Activated CD4-positive, alpha-beta memory T cell treated with anti-CD3 and anti-CD28 coated beads for 36 hours (primary cell): ENCODE data around the gene KIF14. TPM values are rescaled to one million over a fixed set of nuclear protein-coding genes. Genes with fewer than 3 reads are reported as not detected.
"Not testable (repeated sequence)": the region's sequence is repeated elsewhere in the genome, so short reads cannot be mapped to it uniquely, and the experiment has no call there.

ENCODE experiments used
- CTCF ChIA-PET: fragments of 350-600 bp; sonication (Branson Sonifier 250); formaldehyde crosslinking; loops from one replicate; lab custom pipeline; 2021; ENCODE audit warnings: antibody characterized with exemption, inconsistent platforms; lab: Charles Lee
- POLR2A ChIA-PET: fragments of 350-600 bp; sonication (Branson Sonifier 250); formaldehyde crosslinking; loops from one replicate; lab custom pipeline; 2021; ENCODE audit warnings: antibody characterized with exemption; lab: Charles Lee
- DNase-seq: peaks from one replicate; pipeline ENCODE4 v3.0.0-alpha.2; 2020
- H3K27ac Mint-ChIP-seq: one replicate; pipeline ENCODE4 v1.8.0; 2021; ENCODE audit warnings: mixed read lengths
- H3K27me3 Mint-ChIP-seq: one replicate; pipeline ENCODE4 v1.8.0; 2021; ENCODE audit warnings: mixed read lengths
- H3K36me3 Mint-ChIP-seq: one replicate; pipeline ENCODE4 v1.8.0; 2021; ENCODE audit warnings: mixed read lengths
- H3K4me1 Mint-ChIP-seq: one replicate; pipeline ENCODE4 v1.8.0; 2021; ENCODE audit warnings: low read depth, mixed read lengths
- H3K4me3 Mint-ChIP-seq: one replicate; pipeline ENCODE4 v1.8.0; 2021; ENCODE audit warnings: mild to moderate bottlenecking, mixed read lengths
- H3K9me3 Mint-ChIP-seq: one replicate; pipeline ENCODE4 v1.8.0; 2021; ENCODE audit warnings: mixed read lengths
- intact Hi-C: fragments of 100-400 bp; cut with micrococcal nuclease; formaldehyde crosslinking; loops from one replicate; pipeline ENCODE4 v1.15.1; 2023
- total RNA-seq, 2 experiments: library from RNA; stranded (reverse); gene quantifications; one replicate each; pipeline ENCODE4 v1.2.3, GENCODE V29; 2021

KIF14 gene
- total RNA-seq, 2 experiments from 2014 or later: 15.7 to 17.1 TPM

DNA sequence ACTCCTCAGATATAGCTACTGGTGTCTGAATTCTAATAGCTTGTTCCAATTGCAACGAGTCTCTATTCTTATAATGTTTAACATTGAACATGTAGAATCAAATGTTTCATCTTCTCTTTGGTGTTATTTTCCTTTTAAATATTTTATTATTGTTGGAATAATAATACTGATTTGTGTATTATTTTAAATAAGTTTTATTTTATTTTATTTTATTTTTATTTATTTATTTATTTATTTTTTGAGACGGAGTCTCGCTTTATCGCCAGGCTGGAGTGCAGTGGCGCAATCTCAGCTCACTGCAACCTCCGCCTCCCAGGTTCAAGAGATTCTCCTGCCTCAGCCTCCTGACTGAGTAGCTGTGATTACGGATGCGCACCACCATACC is 10.0 kb upstream of the KIF14 start:
- intact Hi-C loops, H3K36me3 Mint-ChIP-seq, POLR2A ChIA-PET, DNase-seq, H3K27me3 Mint-ChIP-seq, H3K27ac Mint-ChIP-seq, H3K9me3 Mint-ChIP-seq, H3K4me3 Mint-ChIP-seq: not testable (repeated sequence)
- peaks cover 27% of the 10 kb centered on the region for H3K4me1 Mint-ChIP-seq
- CTCF ChIA-PET: interaction anchor here (1.0 to 1.2 kb wide), 3 partner anchors 8 to 173 kb away, joined by 3 to 6 read pairs (median 4); no protein-coding TSS in a partner anchor

DNA sequence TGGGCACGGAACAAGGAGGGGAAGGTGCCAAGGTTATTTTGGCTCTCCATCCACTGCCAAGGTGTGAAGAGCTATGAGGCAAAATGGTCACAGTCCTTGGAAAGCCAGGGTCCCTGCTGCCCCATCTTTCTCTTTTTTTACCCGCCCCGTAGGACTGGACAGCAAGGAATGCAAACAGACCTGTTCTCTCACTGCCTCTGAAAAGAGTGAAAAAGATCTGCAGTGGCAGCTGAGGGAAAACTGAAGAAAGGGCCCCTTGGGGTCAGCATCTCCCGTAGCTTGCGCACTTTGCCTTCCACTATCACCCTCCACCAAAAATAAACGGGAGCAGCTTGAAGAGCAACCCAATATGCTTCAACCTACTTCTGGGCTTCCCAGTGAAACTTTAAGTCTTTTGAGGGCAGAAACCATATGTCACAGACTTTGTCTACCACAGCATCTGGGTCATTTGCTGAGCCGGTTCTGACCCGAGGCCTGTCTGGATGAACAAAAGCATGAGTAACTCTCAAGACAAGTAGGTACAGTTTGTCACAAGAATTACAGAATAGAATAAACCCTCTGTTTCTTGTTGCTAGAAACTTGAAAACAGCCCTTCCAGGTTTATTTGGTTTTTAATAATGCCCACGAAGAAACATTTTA is 9.4 kb upstream of the KIF14 start:
- Mint-ChIP-seq H3K27ac (no peak overlapping the region), H3K27me3 (no peaks in the 10 kb centered on the region), H3K9me3 (no peaks in the 10 kb centered on the region), H3K36me3 (no peaks in the 10 kb centered on the region), H3K4me1 (peaks cover 32% of the 10 kb centered on the region), H3K4me3 (no peak overlapping the region)
- ChIA-PET CTCF (interaction anchor here (1.2 kb wide), 1 partner anchor 39 kb away, joined by 3 read pairs; no protein-coding TSS in a partner anchor), POLR2A (no interaction called here)
- intact Hi-C loops: loop anchor here (2.0 to 10.0 kb wide), 5 partner anchors 105 to 392 kb away; partner anchors contain the start of gene KIF21B
- no peak for DNase-seq

DNA sequence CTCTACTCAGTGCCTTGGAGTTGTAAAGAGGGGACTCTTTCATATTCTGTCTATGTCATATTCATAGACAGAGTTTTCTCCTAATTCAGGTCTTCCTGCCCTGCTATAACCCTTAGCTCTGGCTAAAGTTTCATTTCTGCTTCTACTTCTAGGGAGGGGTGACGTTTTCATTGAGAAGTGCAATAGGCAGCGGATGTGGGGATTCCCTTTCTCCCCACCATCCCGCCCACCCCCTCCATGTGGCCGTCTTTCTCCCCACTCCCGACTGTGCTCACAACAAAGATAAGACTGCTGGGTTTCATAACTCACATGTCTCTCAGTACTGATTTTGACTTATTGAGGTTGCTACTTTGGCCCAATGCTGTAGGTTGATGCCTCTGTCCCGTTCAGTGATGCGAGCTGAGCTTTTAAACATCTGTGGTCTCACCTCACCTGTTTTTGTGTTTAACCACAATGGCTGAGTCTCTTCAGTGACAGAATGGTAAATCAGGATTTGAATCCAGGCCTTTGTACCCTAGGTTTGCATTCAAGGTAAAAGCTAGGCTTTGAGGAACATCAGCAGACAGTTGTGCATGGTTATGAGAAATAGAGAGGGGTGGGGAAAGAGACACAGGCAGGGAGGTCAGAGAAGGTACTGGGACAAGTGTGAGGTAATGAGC is 7.8 kb upstream of the KIF14 start:
- Mint-ChIP-seq H3K27me3 (no peaks in the 10 kb centered on the region), H3K4me3 (peak overlapping the region; percentile 11), H3K4me1 (peaks cover 36% of the 10 kb centered on the region), H3K9me3 (no peaks in the 10 kb centered on the region), H3K36me3 (no peaks in the 10 kb centered on the region), H3K27ac (peak overlapping the region; percentile 28)
- ChIA-PET POLR2A (interaction anchor here (0.8 to 2.9 kb wide), 3 partner anchors 25 to 387 kb away, joined by 3 to 27 read pairs (median 4); partner anchors contain the start of gene DDX59), CTCF (interaction anchor here (1.4 to 2.9 kb wide), 2 partner anchors 42 to 174 kb away, joined by 3 to 13 read pairs; no protein-coding TSS in a partner anchor)
- DNase-seq: peak; percentile 85
- intact Hi-C loops: loop anchor here (1.0 to 10.0 kb wide), 8 partner anchors 25 to 394 kb away; partner anchors contain the start of genes DDX59 and KIF21B

DNA sequence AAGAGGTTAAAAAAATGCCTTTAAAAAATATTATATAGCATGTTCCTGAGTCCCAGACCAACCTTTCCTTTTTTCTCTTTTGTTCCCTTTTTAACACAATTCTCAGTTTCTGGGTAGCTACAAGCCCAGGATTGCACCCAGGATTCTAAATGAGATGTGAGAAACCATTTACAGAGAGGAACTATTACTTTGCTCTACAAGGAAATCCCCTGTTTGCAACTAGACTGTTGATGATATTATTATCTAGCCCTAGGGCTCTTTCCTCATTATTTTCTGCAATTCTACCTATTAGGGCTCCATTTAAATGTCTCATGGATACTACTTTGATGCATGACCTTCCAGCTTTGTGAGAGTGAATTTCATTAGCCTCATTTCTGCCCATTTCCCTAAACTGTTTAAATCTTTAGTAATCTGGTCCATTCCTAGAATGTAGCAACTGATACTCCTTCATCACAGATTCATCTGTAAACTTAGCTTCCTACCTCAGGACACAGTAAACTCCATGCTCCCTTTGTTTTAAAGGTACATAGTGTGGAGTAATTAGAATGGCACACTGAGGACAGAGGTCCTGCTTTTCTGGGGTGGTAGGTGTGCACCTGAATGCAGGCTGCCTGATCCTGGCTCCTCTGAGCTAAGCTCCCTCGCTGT is 7.1 kb upstream of the KIF14 start:
- intact Hi-C loops: loop anchor here (1.0 to 10.0 kb wide), 8 partner anchors 26 to 395 kb away; partner anchors contain the start of genes DDX59 and KIF21B
- H3K27ac Mint-ChIP-seq: peak overlapping the region; percentile 28
- POLR2A ChIA-PET: interaction anchor here (0.5 to 2.9 kb wide), 5 partner anchors 26 to 388 kb away, joined by 3 to 27 read pairs (median 4); partner anchors contain the start of gene DDX59
- H3K4me3 Mint-ChIP-seq: no peak overlapping the region
- H3K9me3 Mint-ChIP-seq: no peaks in the 10 kb centered on the region
- CTCF ChIA-PET: interaction anchor here (1.1 to 2.9 kb wide), 3 partner anchors 43 to 177 kb away, joined by 3 to 13 read pairs (median 3); no protein-coding TSS in a partner anchor
- no peaks in the 10 kb centered on the region for H3K36me3 Mint-ChIP-seq
- peaks cover 36% of the 10 kb centered on the region for H3K4me1 Mint-ChIP-seq
- no peak for DNase-seq
- no peaks in the 10 kb centered on the region for H3K27me3 Mint-ChIP-seq

DNA sequence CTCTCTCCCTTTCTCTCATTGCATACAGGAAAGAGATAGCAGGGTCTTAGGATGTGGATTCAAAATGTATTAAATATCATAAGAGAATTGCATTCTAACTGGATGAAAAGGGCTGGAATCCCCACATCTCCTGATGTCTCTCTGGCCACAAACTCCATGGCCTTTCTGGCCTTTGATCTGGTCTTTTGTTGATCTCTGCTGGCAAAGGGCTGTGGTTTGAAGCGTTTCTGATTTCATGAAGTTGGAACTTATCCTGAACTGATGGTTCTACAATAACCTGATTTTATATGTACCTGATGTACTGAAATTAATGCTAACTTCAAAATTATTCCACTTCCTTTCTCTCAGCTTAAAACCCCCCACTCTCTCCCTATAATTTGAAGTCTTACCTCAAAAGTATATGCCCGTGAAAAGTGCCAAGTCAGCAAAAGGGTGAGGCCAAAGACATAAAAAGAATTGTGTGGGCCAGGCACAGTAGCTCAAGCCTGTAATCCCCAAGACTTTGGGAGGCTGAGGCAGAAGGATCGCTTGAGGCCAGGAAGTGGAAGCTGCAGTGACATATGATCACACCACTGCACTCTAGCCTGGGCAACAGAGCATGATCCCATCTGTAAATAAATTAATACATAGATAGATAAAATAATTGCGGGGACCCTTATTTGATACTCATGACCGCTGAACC is 6.4 kb upstream of the KIF14 start:
- H3K27ac Mint-ChIP-seq: no peak overlapping the region
- no peaks in the 10 kb centered on the region for H3K27me3 Mint-ChIP-seq
- H3K4me1 Mint-ChIP-seq: peaks cover 36% of the 10 kb centered on the region
- no peak for DNase-seq
- no peak overlapping the region for H3K4me3 Mint-ChIP-seq
- POLR2A ChIA-PET: interaction anchor here (0.5 to 2.9 kb wide), 3 partner anchors 43 to 312 kb away, joined by 3 to 27 read pairs (median 3); partner anchors contain the start of gene DDX59
- no peaks in the 10 kb centered on the region for H3K9me3 Mint-ChIP-seq
- intact Hi-C loops: loop anchor here (5.0 to 10.0 kb wide), 4 partner anchors 155 to 395 kb away; partner anchors contain the start of gene KIF21B
- no peaks in the 10 kb centered on the region for H3K36me3 Mint-ChIP-seq
- CTCF ChIA-PET: interaction anchor here (1.1 to 2.9 kb wide), 2 partner anchors 176 to 178 kb away, joined by 3 to 13 read pairs; no protein-coding TSS in a partner anchor

DNA sequence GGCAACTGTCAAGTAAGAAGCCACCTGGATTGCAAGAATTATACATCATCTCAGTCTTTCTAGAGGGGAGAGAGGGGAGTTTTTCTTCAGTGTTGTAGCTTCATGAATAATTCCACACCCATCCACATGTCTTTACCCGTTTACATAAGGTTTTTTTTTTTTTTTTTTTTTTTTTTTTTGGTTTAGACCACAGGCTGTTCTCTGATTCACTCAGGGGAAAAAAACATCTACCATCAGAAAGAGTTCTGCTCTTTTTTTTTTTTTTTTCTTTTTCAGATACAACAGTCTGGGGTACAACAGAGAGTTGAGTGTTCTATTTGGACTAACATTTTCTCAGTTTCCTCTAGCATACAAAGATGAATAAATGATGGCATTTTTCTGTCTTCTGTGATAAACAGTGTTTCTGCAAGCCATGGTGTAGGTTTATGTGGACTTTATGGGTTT is 4.9 kb upstream of the KIF14 start:
- no peaks in the 10 kb centered on the region for H3K27me3 Mint-ChIP-seq
- ChIA-PET POLR2A (interaction anchor here (0.6 to 1.6 kb wide), 5 partner anchors 26 to 264 kb away, joined by 3 to 6 read pairs (median 3); partner anchors contain the start of gene DDX59), CTCF (interaction anchor here (0.9 to 2.0 kb wide), 5 partner anchors 45 to 346 kb away, joined by 3 to 8 read pairs (median 4); partner anchors contain the start of gene DDX59)
- no peak for DNase-seq
- H3K4me3 Mint-ChIP-seq: peak overlapping the region; percentile 20
- intact Hi-C loops: loop anchor here (2.0 to 10.0 kb wide), 5 partner anchors 153 to 397 kb away; partner anchors contain the start of gene KIF21B
- peak overlapping the region; percentile 49 for H3K27ac Mint-ChIP-seq
- no peaks in the 10 kb centered on the region for H3K9me3 Mint-ChIP-seq
- H3K36me3 Mint-ChIP-seq: no peaks in the 10 kb centered on the region
- peaks cover 42% of the 10 kb centered on the region for H3K4me1 Mint-ChIP-seq

DNA sequence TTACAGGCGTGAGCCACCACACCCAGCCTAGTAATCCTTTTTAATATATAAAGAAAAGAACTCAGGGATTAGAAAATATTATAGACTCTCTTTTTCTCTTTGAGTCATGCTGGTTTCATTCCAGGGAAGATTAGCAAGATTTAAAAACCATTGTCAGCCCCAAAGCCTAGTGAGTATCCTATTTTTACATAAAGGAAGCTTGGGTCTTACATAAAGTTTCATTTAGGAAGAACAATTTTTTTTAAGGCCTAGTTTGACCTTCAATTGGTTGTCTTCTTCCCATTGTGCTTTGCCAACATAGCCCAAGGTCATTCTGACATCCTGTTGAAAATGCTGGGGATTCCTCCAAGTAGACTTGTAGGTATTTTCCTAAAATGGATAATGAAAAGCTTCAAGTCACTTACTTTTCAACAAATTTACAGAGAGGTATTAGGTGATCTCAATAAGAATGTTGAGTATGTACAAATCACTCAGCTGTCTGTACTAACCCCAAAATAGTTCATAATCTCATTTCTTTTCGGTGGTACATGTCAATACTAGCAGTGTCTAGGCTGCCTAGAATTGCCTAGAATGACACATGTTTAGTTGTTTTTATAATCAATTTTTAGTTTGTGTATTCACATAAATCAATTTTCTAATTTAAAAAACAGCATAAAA is 4.3 kb upstream of the KIF14 start:
- Mint-ChIP-seq H3K4me3 (no peak overlapping the region), H3K9me3 (no peaks in the 10 kb centered on the region), H3K4me1 (peaks cover 45% of the 10 kb centered on the region), H3K27me3 (no peaks in the 10 kb centered on the region), H3K27ac (peak overlapping the region; percentile 49), H3K36me3 (peaks cover 2% of the 10 kb centered on the region)
- ChIA-PET POLR2A (interaction anchor here (0.6 to 1.6 kb wide), 6 partner anchors 27 to 403 kb away, joined by 3 to 6 read pairs (median 3); partner anchors contain the start of gene DDX59), CTCF (interaction anchor here (0.9 to 2.0 kb wide), 6 partner anchors 45 to 347 kb away, joined by 3 to 8 read pairs (median 4); partner anchors contain the start of gene DDX59)
- no peak for DNase-seq
- intact Hi-C loops: loop anchor here (2.0 to 10.0 kb wide), 6 partner anchors 153 to 492 kb away; partner anchors contain the start of gene KIF21B

DNA sequence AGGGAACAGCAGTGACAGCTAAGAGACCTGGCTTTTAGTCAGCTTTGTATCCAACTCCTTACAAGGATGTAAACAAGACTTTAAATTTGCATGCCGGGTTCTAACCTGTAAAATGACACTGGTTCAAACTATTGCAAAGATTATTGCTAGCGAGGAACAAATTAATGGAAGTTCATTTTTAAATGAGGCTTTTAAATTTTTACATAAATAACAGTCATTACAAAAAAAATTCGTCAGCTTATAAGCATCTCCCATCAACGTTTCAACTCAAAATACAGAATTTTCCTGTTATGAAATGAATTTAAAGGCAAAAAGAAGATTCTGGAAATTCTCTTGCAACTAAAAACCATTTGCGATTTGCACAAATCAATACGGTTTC is 668 bp downstream of the KIF14 start:
- Mint-ChIP-seq H3K36me3 (peaks cover 7% of the 10 kb centered on the region), H3K27me3 (no peaks in the 10 kb centered on the region), H3K4me1 (peaks cover 17% of the 10 kb centered on the region), H3K4me3 (peak overlapping the region; percentile 87), H3K9me3 (no peaks in the 10 kb centered on the region), H3K27ac (peak overlapping the region; percentile 66)
- no peak for DNase-seq
- ChIA-PET CTCF (interaction anchor here (4.2 kb wide), 1 partner anchor 182 kb away, joined by 113 read pairs; no protein-coding TSS in a partner anchor), POLR2A (interaction anchor here (4.4 kb wide), 1 partner anchor 50 kb away, joined by 23 read pairs; the partner anchor contains the start of gene DDX59)
- intact Hi-C loops: loop anchor here (1.0 to 10.0 kb wide), 5 partner anchors 49 to 497 kb away; partner anchors contain the start of gene DDX59

DNA sequence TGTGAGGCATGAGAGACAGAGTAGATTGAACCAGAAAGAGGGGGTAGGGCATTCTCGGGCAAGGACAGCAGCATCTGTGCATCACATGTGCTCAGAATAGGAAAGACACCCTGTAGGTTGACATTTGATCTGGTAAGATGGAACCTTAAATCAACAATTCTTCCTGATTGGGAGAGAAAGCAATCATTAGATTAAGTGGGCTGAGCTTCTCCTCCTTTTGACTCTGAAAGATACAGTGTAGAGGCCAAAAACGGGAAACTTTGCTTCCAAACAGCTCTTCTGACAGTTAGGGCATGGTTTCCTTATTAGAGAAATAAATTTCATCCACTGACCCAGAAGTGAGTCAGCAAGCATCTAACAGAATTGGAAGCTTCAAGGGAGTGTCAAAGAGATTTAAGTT is 9.7 kb downstream of the KIF14 start:
- Mint-ChIP-seq H3K4me3 (no peak overlapping the region), H3K36me3 (peaks cover 15% of the 10 kb centered on the region), H3K4me1 (no peaks in the 10 kb centered on the region), H3K27ac (no peak overlapping the region), H3K9me3 (no peaks in the 10 kb centered on the region), H3K27me3 (no peaks in the 10 kb centered on the region)
- no peak for DNase-seq
- CTCF ChIA-PET: no interaction called here
- intact Hi-C loops: no loop called here
- POLR2A ChIA-PET: no interaction called here

DNA sequence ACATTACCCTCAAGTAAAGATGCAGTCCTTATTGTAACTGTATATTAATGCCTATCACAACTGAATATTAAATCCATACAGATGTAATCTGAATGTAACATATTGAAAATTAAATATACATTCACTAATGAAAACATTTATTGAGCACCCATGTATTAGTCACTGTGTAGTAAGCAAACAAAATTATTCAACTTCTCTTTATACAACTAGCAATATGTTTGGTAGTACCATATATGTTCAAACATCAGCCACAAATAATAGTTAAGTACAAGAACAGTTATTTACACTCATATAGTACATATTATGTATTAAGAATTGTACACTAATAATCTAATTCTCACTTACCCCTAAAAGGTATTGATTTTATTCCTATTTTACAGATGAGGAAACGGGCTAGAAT is 17.9 kb downstream of the KIF14 start:
- POLR2A ChIA-PET: no interaction called here
- no peaks in the 10 kb centered on the region for H3K27me3 Mint-ChIP-seq
- no peak overlapping the region for H3K4me3 Mint-ChIP-seq
- intact Hi-C loops: no loop called here
- H3K4me1 Mint-ChIP-seq: no peaks in the 10 kb centered on the region
- H3K9me3 Mint-ChIP-seq: no peaks in the 10 kb centered on the region
- CTCF ChIA-PET: no interaction called here
- peaks cover 15% of the 10 kb centered on the region for H3K36me3 Mint-ChIP-seq
- DNase-seq: no peak
- no peak overlapping the region for H3K27ac Mint-ChIP-seq
